HL-60/S4 treated with phorbol 12-myristate 13-acetate at 8.2 ng/mL for 4 days and 3 days (cell line): Measurements from ENCODE around the gene C20orf141.
"Not testable (repeated sequence)": the region's sequence is repeated elsewhere in the genome, so short reads cannot be mapped to it uniquely, and the experiment has no call there.

Source experiments
- in situ Hi-C: fragments of 300-500 bp; cut with MboI; formaldehyde crosslinking; loops from 2 replicates; pipeline ENCODE4 v1.15.0; 2022; ENCODE audit warnings: low sequenced_read_pairs

Gene C20orf141, protein sequence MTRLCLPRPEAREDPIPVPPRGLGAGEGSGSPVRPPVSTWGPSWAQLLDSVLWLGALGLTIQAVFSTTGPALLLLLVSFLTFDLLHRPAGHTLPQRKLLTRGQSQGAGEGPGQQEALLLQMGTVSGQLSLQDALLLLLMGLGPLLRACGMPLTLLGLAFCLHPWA

DNA sequence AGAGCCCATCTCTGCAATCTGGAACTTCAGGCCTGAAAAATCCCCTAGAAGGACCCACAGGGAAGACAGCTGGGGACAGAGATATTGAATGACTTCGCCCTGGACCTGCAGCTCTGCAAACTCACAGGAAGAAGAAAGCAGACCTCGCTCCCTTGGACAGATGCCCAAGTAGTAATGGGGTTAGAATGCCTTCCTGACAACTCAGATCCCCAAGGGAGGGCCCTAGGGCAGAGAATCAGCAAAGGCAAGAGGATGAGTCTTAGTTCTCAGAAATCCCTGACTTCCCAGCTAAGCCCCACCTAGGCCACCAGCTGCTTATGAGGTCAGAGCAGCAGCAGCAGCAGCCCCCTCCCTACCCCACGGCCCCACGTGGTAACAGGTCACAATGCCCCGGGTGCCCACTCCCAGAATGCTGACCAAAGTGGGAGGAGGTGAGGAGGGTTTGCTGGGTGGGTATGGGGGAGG is at the start of gene C20orf141:
TSS of gene C20orf141 (plus strand) at position 401 of the 465 bp plus-strand sequence. CDS start 198 bp downstream, outside the sequence.
- in situ Hi-C loops, result no loop called here

DNA sequence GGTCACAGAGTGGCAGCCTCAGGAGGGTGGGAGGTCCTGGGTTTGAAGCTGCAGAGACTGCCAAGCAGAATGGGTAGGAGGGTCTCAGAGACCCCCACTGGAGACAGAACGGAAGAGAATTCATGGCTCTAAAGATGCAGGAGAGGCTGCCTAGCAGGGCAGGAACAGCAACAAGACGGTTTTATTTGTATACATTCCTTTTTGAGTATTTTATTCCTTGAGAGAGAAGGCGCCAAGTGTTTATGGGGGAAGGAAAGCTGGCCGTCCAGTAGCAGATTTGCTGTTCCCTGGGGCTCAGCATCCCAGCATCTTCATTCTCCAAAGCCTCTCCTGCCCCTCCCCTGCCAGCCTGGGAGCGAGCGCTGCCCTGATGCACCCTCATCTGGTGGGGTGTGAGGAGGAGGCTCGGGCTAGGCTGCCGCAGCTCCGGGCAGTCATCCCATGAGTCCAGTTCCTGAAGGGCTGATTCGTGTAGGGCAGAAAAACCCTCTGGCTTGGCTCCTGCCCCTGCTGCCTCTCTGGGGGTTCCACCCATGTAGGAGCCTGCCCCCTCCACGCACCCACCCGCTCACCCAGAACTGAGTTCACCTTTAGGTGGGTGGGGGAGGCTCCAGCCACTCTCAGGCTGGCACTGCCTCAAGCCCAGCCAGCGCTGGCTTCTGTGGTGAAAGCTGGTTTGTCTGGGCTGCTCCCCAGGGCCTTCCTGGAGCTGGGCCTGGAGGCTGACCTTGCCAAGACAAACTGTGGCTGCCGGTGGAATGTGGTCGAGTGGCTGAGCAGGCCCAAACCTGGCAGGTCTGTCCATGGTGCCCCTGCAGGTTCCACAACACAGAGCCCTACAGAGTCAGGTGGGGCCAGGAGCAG is 46.8 kb upstream of the C20orf141 start:
- in situ Hi-C loops, result no loop called here

DNA sequence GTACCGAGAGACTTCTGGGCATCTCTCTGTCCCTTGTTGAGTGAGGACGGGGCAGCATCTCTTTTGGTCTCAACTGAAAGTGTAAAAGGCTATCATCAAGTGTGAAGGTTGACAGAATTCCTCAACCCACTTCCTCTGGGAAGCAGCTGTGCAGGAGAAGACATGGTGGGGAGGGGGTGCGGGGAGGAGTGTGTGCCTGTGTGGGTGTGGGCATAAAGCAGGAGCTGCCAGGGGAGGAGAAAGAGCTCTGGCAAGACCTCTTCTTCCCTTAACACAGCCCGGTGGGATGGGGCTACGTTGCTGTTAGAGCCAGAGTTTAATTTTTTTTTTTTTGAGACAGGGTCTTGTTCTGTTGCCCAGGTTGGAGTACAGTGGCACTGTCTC is 46.2 kb upstream of the C20orf141 start:
- in situ Hi-C loops, result no loop called here

DNA sequence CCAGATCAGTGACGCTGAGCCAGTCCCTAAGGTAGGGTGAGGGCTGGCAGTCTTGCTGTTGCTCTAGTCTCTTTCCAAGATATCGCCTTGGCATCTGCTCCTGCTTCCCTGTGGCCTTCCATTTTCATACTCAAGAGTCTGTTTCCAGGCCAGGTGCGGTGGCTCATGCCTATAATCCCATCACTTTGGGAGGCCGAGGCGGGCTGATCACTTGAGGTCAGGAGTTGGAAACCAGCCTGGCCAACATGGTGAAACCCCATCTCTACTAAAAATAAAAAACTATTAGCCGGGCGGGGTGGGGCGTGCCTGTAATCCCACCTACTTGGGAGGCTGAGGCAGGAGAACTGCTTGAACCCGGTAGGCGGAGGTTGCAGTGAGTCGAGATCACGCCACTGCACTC is 44.7 kb upstream of the C20orf141 start:
- in situ Hi-C loops, result not testable (repeated sequence)

DNA sequence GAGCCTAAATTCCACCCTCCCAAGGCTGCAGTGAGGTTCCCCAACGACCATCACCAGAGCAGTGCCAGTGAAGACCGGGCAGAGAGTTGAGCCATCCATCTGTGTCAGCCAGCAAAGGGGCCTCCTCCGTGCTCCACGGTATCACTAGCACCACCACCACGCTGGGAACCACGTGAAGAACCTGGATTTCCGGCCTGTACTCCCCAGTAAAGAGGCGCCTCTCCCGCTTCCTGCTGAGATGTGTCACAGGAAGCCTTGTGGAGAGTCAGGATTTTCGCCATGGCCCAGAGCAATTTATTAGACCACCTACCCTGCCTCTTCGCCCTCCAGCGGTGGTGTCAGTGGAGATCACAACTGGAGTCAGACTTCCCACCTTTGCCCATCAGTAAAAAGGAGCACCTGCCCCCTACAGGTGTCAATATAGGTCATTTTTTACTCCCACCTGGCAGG is 43.1 kb upstream of the C20orf141 start:
- in situ Hi-C loops, result no loop called here

DNA sequence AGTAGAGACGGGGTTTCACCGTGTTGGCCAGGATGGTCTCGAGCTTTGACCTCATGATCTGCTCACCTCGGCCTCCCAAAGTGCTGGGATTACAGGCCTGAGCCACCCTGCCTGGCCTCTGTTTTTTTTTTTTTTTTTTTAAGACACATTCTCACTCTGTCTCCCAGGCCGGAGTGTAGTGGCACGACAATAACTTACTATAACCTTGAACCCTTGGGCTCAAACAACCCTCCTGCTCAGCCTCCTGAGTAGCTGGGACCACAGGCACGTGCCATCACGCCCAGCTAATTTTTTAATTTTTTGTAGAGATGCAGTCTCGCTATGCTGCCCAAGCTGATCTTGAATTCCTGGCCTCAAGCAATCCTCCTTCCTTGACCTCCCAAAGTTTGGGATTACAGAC is 41.0 kb upstream of the C20orf141 start:
- in situ Hi-C loops, result no loop called here

DNA sequence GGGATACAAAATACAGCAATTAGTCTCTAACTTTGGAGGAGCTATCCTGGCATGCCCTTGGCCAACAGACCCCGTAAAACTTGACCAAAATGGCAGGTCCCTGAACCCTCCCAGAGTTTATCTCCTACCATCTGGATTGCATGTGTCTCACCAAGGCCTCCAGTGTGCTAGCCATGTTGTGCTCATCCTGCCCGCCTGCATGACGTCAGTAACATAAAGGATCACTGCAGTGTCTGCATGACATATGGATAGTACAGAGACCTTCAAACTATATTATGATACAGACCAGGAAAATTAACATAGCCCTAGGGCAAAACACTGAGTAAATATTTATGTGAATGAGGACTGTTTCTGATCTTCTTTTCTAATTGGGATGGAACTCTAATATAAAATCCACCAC is 39.6 kb upstream of the C20orf141 start:
- in situ Hi-C loops, result no loop called here

DNA sequence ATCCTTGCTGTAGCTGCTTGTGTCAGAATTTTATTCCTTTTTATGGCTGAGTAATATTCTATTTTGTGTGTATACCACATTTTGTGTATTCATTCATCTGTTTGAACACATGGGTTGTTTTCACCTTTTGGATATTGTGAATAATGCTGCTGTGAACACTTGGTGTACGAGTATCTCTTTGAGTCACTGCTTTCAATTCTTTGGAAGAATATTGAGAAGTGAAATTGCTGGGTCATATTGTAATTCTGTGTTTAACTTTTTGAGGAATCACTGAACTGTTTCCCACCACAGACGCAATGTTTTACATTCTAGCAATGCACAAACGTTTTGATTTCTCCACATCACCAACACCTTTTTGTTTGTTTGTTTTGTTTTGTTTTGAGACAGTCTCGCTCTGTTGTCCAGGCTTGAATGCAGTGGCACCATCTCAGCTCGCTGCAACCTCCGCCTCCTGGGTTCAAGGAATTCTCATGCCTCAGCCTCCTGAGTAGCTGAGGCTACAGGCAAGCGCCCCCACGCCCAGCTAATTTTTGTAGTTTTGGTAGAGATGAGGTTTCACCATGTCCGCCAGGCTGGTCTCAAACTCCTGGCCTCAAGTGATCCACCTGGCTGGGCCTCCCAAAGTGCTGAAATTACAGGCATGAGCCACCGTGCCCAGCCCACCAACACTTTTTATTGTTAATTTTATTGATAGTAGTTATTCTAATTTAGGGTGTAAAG is 36.0 kb upstream of the C20orf141 start:
- in situ Hi-C loops, result no loop called here

DNA sequence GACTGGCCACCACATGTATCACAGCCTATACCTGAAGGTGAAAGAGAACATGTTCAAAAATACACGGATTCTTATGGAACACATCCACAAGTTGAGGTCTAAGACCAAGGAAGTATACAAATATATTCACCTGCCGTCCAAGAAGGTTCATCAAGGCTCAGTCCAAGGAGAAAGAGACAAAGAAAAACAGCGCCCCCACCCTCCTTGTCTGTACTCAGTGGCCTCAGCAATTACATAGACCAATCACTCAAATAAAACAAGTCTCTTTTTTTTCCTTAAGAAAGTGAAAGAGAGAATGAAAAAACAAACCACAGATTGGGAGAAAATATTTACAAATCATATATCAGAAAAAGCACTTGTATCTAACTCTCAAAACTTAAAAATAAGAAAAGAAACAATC is 33.8 kb upstream of the C20orf141 start:
- in situ Hi-C loops, result no loop called here

DNA sequence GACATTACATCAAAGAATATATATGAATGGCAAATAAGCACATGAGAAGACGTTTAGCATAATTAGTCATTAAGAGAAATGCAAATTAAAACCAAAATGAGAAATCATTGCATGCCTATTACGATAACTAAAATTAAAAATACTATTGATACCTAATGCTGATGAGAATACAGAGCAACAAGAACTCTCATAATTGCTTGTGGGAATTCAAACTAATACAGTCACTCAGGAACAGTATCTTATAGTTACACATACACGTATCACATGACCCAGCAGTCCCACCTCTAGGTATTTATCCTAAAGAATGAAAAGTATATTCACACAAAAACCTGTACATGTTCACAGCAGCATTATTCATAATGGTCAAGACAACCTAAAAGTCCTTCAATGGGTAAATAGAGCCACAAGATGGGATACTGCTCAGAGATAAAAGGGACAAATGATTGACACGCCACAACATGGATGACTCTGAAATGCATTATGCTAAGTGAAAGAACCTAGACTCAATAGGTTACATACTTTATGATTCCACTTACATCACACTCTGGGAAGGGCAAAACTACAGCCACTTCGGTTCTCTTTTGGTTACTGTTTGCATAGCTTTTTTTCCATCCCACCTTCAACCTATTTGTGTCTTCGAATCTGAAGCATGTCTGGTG is 30.8 kb upstream of the C20orf141 start:
- in situ Hi-C loops, result no loop called here

DNA sequence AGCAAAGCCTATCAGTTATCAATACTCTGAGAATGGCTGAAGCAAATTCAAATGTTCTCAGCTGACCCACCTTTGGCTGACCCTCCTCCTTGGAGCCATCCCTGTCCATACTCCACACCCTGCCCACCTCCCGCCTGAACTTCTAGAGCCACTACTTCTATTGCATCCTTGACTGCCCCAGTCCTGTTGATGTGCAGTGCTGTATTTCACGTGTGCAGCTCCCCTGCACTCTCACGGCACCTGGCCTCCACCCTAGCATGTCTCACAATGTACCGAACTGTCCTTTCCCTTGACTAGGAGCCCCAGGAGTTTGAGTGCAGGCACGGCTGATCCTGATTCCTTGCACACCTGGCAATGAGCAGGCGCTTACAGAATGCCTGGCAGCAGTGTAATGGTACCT is 21.3 kb upstream of the C20orf141 start:
- in situ Hi-C loops, result no loop called here

DNA sequence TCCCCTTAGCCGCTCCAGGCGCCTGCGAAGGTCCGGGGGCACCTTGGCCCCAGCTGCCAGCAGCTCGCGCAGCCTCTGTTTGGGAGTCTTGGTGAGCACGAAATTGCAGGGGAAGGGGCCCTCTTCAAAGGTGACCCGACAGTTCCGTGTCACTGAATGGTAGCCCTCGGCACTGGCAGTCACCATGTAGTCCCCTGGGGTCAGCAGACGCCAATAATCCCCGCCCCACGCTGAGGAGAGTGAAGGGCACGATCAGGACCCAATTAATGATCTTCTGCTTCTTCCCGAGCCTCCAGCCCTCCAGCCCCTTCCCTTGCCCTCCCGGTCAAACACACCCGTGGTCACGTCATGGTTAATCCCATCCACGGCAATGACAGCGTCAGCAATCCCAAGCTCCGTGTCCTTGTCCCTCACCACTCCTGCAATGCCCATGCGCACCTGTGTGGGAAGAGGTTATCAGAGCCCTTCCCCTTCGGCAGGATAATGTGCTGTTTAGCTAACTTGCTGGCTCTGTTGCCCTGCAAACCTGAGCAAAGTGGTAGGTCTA is 20.5 kb upstream of the C20orf141 start:
- in situ Hi-C loops, result no loop called here

DNA sequence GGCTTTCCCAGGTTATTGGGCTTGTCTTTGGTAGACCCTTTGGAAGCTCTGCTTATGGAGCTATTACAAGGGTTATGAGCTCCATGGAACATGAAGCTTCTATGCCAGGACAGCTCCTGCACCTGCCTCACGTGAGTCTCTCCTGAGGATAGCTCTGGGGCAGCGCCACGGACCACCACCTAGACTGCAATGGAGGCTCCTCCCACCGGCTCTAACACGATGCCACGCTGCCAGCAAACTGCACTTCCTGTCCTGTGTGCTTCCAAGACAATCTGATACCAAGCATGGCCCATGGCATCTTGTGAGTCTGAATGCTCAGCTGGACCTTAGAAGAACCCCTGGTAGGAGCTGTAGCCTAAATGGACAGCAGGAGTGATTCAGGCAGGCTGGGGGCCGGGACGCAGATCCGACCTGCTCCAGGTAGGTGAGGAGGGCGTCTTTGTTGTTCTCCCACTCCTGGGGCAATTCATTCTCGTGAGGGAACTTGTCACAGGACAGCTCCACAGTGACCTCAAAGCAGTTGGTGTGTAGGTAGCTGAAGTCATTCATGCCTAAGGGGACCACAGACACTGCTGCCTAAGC is 19.8 kb upstream of the C20orf141 start:
- in situ Hi-C loops, result no loop called here

DNA sequence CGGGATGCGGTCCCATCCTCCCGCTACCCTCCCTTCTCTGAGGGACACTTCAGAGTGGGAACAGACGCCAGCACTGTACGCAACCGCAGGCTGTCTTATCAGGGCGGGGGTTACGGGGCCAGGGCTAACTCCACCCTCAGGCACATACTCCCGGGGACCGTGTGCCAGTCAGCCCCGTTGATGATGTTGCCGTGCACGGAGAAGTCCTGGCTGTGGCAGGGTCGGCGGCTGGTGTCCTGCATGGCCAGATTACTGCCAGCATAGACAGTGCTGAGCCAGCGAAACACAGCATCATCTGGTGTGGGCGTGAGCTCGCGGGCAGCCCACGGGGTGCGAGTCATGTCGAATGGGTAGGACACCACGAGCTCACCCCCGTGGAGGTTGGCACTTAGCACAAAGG is 19.3 kb upstream of the C20orf141 start:
- in situ Hi-C loops, result no loop called here

DNA sequence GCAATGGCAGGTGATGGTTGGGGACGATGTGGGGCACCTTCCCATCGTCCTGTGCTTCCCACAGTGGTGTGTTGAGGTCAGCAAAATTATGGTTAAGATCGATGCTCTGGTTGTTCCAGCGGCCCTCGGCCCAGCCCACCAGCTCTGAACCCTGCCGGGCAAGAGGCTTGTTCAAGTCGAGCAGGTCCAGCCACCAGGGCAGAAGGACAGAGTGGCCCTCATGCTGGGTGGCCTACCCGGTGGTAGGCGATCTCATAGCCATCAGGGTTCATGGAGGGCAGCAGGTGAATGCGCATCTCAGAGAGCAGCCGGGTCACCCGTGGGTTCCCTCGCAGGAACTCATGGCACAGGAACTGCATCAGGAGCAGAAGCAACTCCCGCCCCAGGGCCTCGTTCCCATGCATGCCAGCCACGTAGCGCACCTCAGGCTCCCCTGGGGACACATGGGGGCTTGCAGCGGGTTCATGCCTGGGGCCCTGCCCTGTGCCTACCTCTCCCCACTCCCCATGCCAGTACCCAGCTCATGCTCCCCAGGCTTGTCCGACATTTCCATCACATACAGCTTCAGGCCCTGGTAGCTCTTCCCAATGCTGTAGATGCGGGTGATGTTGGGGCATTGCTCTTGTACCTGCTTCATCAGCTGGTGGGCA is 18.7 kb upstream of the C20orf141 start:
- in situ Hi-C loops, result no loop called here

DNA sequence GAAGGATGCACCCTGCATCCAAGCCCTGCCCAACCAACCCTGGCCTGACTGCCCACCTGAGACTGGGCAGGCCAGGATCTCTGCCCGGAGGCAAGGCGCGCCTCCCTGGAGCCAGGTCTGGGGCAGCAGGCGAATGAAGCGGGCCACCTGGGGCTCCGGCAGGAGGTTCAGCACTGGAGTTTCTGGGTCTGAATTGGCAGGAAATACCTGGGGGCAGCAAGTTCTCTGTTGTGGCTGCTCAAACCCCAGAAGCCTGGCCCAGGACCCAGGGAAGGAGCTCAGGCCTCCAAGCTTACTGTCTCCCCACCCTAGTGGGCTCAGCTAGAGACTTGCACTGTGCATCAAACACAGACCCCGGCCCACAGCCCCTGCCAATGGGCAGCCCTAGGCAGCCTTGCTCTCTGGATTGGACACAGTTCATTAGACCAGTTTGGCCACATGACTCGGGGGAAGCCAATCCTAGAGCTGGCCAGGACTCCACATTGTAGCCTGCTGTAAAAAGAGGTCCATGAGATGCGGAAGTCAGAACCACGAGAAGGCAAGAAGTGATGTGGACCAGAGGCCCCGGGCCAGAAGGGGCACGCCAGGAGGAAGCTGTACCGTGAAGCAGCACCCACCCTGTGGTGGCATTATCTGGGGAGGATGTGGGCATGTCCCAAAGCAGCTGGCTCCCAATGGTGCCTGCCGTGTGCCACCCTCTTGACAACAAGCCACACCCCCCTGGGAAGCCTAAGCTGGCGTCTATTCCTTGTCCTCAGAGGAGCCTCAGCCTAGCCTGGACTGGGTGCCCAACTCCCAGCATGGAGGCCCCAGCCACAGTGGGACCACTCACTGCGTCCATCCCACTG is 17.4 kb upstream of the C20orf141 start:
- in situ Hi-C loops, result no loop called here

DNA sequence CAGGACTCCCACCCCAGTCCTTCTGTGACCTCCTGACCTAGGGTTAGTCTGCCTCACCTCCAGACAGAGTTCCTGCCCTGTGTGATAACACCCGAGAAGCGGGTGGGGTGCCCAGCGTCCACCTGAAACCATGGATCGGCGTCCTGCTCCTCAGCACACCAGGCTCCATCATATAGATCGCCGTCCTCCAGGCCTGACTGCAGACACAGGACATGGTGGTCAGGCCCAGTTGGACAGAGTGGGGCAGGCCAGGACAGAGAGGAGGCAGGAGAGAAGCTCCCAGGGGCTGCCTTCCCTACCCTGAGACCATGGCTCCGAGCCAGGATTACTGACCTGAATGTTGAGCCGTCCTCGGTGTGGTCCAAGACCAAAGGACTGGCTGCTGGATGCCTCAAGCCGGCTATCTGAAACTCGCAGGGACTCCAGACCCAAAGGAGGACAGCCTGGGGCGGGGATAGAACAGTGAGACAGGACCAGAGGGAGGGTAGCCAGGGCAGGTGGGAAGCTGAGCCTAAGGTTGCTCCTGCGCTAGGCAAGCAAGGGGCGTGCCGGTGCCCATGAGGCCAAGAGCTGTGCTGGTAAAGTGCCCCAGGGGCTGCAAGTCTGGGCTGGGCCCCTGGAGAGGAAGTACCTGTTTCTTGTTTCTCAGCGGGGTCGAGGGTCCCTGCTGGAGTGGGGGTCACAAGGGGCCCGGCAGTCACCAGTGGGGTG is 16.5 kb upstream of the C20orf141 start:
- in situ Hi-C loops, result no loop called here

DNA sequence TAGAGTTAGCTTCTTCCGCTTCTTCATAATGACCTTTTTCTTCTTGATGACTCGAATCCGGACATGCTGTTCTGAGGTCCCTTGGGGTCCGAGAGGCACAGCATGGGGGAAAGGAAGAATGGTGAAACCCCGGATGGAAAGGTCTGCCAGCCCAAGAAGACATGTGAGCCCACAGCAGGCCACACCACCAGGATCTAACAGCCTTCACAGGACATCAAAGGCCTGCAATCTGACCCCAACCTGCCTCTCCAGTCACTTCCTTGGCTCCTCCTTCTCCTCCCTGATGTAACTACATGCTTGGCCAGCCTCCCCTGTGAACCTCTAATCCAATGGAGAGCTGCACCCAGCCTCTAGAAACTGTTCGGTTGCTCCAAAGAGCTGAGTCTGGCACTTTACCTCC is 16.0 kb upstream of the C20orf141 start:
- in situ Hi-C loops, result no loop called here

DNA sequence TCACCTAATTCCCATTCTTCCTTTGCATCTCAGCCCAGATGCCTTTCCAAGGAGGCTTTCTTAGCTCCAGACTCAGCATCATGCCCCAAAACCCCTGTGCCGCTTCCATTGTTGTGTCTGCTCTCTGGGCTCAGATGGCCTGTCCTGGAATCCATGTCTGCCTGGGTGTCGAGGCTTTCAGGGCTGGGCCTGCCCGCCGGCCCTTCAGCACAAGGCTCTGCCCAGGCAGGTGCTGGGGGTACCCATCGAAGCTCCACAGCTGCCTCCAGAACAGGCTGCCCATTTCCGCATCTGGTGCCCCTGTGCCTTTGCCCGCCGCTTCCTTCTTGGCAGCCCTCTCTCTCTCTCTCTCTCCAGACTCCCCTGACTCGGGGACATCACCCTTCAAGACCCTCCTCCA is 15.5 kb upstream of the C20orf141 start:
- in situ Hi-C loops, result no loop called here
